Measurements from ENCODE around the gene IGF2R. TPM values are rescaled to one million over a fixed set of nuclear protein-coding genes. Genes with fewer than 3 reads are reported as not detected.

The IGF2R gene
- total and polyA plus RNA-seq, 2 of the 13 experiments (the other 11 are each of a cell fraction or from before 2014, with no cell fraction given): 38.3 to 70.0 TPM

DNA sequence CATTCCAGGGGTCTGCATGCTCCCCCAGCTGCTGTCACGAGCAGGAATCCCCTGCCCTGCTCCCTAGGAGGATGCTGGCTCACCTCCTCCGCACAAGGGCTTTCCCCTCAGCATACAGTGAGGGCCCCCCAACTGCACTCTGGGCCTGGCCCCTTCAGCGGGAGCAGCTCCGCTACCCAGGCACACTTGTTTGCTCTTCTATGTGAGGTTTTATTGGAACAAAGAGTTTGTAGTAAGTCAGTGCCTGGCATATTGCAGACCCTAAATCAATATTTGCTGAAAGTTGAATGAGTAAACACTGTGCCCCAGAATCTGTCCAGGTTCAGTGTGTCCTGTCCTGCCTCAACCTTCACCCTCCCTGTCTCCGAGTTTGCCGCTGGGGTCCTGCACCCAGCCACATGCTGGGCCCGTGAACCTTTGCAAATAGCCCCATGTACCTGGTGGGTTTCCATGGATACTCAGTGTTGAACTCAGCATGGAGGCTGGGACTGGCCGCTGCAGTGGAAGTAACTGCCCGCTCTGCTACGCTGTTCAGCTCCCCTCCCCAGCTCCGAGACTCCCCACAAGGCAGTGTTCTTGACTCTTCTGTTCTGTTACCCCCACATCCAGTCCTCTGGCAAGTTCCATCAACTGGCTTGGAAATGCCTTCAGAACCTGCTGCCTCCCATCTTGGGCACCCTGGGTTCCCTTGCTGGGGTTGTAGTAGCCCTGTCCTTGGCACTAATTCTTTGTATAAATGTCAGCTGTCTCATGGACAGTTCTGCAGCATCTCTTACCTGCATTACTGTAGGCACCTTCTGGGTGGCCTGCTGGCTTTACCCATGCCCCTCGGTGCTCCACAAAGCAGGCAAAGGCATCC lies 168.5 kb downstream of the IGF2R start (continued):
- TF ChIP-seq NR2F6 (IDR thresholded peaks at IDR 0.05) (peak; percentile 61; the same call in 1 of the 2 replicates), NR2F6 (CRISPR knock-in tag; IDR thresholded peaks at IDR 0.05) (peak; percentile 79), ZNF143 (CRISPR knock-in tag; IDR thresholded peaks at IDR 0.05) (0 out of 2 replicates have a peak, but pooled peaks have one; percentile 29), JUNB (CRISPR knock-in tag; IDR thresholded peaks at IDR 0.05; ENCODE audit: borderline replicate concordance) (peak; percentile 40; the same call in 1 of the 2 replicates), EP300 (IDR thresholded peaks at IDR 0.05; ENCODE audit: low read depth in 2 of 2, low read length in 2 of 2) (peak in 1 of 2 experiments; percentile 86; a peak in 2 of 4 replicates), EP300 (CRISPR knock-in tag; IDR thresholded peaks at IDR 0.05; ENCODE audit: borderline replicate concordance) (peak; percentile 74; the same call in 1 of the 2 replicates), ZNF629 (CRISPR knock-in tag; conservative IDR thresholded peaks at IDR 0.05) (peak; percentile 64; the same call in 1 of the 2 replicates), FOSL2 (CRISPR knock-in tag; IDR thresholded peaks at IDR 0.05) (peak; percentile 72; the same call in 1 of the 2 replicates), STAG1 (CRISPR knock-in tag; IDR thresholded peaks at IDR 0.05) (peak; percentile 18; the same call in 1 of the 2 replicates), GTF2F1 (IDR thresholded peaks at IDR 0.05; ENCODE audit: low read length) (no peak), MIER2 (CRISPR knock-in tag; IDR thresholded peaks at IDR 0.05) (0 out of 2 replicates have a peak, but pooled peaks have one; percentile 22), ZNF124 (CRISPR knock-in tag; IDR thresholded peaks at IDR 0.05) (peak; percentile 67; the same call in 1 of the 2 replicates), ZNF331 (CRISPR knock-in tag; IDR thresholded peaks at IDR 0.05) (peak; percentile 88; the same call in 1 of the 2 replicates), ZBTB34 (CRISPR knock-in tag; IDR thresholded peaks at IDR 0.05) (0 out of 2 replicates have a peak, but pooled peaks have one; percentile 63), ZNF746 (CRISPR knock-in tag; IDR thresholded peaks at IDR 0.05) (peak; percentile 93), ZFP90 (CRISPR knock-in tag; IDR thresholded peaks at IDR 0.05; ENCODE audit: borderline replicate concordance) (peak; percentile 29; the same call in 1 of the 2 replicates), ZNF232 (CRISPR knock-in tag; IDR thresholded peaks at IDR 0.05; ENCODE audit: borderline replicate concordance) (peak; percentile 89; the same call in 1 of the 2 replicates), CBFB (CRISPR knock-in tag; IDR thresholded peaks at IDR 0.05) (peak; percentile 42; the same call in 1 of the 2 replicates), ARNT2 (CRISPR knock-in tag; IDR thresholded peaks at IDR 0.05; ENCODE audit: low read depth) (peak; percentile 62; the same call in 1 of the 2 replicates), ZNF709 (CRISPR knock-in tag; IDR thresholded peaks at IDR 0.05) (no peak), MED8 (CRISPR knock-in tag; IDR thresholded peaks at IDR 0.05; ENCODE audit: insufficient replicate concordance) (peak; percentile 40), CBX5 (CRISPR knock-in tag; IDR thresholded peaks at IDR 0.05; ENCODE audit: borderline replicate concordance) (peak; percentile 43; the same call in 1 of the 2 replicates), ELF1 (CRISPR knock-in tag; IDR thresholded peaks at IDR 0.05) (0 out of 2 replicates have a peak, but pooled peaks have one; percentile 40), ZNF264 (CRISPR knock-in tag; IDR thresholded peaks at IDR 0.05) (peak; percentile 84), YY1 (IDR thresholded peaks at IDR 0.05; ENCODE audit: insufficient read depth, insufficient replicate concordance, low read depth, low read length) (peak; percentile 25), RCOR2 (CRISPR knock-in tag; IDR thresholded peaks at IDR 0.05) (peak; percentile 70; the same call in 1 of the 2 replicates)
- TF ChIP-seq, protein P1, sequence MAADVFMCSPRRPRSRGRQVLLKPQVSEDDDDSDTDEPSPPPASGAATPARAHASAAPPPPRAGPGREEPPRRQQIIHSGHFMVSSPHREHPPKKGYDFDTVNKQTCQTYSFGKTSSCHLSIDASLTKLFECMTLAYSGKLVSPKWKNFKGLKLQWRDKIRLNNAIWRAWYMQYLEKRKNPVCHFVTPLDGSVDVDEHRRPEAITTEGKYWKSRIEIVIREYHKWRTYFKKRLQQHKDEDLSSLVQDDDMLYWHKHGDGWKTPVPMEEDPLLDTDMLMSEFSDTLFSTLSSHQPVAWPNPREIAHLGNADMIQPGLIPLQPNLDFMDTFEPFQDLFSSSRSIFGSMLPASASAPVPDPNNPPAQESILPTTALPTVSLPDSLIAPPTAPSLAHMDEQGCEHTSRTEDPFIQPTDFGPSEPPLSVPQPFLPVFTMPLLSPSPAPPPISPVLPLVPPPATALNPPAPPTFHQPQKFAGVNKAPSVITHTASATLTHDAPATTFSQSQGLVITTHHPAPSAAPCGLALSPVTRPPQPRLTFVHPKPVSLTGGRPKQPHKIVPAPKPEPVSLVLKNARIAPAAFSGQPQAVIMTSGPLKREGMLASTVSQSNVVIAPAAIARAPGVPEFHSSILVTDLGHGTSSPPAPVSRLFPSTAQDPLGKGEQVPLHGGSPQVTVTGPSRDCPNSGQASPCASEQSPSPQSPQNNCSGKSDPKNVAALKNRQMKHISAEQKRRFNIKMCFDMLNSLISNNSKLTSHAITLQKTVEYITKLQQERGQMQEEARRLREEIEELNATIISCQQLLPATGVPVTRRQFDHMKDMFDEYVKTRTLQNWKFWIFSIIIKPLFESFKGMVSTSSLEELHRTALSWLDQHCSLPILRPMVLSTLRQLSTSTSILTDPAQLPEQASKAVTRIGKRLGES (CRISPR knock-in tag; IDR thresholded peaks at IDR 0.05; ENCODE audit: borderline replicate concordance): peak; percentile 97

Measured in HepG2 (cell line).